GM12874 (cell line): ENCODE data around the gene SYS1.

Experiments
- CTCF ChIP-seq: IDR thresholded peaks from 2 replicates; pipeline ENCODE4 v1.5.1; 2011; ENCODE audit warnings: low read depth, mild to moderate bottlenecking, control low read depth, low read length, moderate library complexity; ENCODE audit not compliant: insufficient read depth

Gene SYS1

DNA sequence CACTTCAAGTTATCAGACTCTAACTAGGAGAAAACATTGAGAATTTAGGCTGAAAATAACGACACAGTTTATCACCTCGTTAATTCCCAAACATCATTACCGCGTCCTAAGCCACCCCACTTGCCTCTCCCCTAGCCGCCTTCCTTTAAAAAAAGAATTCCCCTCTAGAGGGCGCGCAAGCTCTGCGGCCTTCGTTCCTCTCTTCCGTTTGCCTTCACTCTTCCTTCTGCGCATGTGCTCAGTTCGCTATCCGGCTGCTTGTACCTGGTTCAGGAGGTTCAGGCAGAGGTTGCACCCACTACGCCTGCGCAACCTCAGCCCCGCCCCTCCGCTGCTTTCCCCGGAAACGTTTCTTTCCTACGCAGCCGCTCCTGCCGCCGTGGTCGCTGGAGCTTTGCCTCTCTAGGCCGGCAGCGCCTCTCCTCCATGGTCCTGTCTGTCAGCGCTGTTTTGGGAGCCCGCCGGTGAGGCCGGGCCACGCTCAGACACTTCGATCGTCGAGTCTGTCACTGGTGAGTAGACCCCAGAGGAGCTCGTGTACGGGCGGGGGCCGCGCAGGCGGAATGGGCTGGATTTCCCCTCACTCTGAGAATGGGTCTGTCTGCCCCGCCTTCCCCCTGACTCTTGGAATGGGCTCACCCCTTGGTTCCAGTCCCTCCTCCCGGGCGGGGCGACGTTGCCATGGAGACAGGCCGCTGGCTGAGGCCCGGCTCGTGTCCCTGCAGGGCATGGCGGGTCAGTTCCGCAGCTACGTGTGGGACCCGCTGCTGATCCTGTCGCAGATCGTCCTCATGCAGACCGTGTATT is at the start of gene SYS1:
TSS of gene SYS1 (plus strand) at position 353 of the 807 bp plus-strand sequence. CDS start at position 729, 376 bp downstream.
- TF ChIP-seq CTCF: peak; percentile 82

DNA sequence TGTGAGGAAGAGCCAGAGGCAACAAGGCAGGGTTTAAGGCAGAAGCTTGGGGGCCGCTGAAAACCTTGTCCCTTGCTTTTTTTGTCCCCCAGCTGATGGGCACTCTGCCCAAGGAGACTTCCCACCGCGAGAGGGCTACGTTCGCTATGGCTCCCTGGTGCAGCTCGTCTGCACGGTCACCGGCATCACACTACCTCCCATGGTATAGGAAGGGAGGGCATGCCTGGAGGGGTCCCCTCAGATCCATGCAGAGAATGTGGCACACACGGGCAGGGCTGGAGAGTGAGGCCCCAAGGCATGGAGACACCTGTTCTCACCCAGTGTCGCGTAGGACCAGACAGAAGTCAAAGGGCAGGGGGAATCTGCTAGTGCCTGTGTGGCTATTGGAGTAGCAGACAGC is 49.0 kb upstream of the SYS1 start:
- no peak for TF ChIP-seq CTCF

DNA sequence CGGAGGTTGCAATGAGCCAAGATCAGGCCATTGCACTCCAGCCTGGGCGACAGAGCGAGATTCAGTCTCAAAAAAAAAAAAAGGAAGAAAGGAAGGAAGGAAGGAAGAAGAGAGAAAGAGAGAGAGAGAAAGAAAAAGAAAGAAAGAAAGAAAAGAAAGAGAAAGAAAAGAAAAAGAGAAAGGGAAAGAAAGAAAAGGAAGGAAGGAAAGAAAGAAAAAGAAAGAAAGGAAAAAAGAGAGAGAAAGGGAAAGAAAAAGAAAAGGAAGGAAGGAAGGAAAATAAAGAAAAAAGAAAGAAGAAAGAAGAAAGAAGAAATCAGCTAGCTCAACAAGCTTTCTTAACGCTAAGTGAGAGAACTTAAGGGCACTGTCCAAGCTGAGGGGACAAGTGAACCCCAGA is 47.3 kb upstream of the SYS1 start:
- TF ChIP-seq CTCF: no peak

DNA sequence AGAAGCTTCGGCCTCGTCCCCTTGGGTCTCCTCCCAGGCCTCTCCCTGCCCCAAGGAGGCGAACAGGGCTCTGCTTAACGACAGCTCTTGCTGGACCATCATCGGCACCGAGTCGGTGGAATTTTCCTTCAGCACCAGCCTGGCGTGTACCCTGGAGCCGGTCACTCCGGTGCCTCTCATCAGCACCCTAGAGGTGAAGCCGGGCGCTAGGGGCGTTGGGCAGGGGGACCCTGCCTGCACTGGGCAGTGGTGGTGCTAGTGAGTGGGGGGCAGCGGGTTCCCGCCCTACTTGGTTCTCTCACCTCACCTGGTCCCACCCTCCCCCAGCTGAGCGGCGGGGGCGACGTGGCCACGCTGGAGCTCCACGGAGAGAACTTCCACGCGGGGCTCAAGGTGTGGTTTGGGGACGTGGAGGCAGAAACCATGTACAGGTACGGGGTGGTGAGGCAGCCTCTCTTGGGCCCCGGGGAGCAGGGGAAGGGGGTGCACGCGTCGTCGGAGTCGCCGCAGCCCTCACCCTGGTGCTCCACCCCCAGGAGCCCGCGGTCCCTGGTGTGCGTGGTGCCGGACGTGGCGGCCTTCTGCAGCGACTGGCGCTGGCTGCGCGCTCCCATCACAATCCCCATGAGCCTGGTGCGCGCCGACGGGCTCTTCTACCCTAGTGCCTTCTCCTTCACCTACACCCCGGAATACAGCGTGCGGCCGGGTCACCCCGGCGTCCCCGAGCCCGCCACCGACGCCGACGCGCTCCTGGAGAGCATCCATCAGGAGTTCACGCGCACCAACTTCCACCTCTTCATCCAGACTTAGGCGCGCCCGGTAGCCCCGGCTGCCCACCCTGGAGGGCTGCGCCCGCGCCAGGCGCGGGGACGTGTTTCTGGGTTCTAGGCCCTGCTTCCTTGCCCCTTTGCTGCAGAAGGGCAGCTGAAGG is 46.5 kb upstream of the SYS1 start:
- TF ChIP-seq CTCF: no peak

- no peak for TF ChIP-seq CTCF
Observed at GRCh38 chr20:45317826-45318225, 45.1 kb upstream of the SYS1 start.

DNA sequence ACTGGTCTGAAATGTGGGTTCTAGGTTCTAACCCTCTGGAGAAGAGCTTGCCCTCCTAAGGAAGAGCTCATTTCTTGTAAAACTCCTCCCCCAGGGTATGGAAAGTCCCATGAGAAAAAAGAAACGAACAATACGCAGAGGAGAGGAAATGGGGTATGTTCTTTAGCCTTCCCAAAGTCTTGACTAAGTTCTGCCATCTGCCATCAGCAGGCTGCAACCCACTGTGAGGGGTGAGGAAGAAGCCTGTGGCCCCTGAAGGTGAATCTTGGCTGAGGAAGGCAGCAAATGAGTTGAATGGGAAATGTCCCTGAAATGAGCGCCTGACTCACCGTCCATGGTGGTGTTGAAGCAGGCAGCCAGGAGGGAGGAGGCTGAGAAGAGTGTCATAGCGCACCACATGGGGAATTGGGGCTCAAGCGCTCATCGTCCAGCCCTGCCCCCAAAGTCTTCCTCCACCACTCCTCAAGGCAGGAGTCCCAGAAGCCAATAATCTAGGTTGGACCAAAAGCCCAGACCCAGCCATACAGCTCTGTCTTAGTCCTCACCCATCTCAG is 44.5 kb upstream of the SYS1 start:
- no peak for TF ChIP-seq CTCF

GRCh38 chr20:45318948-45319347 is 44.0 kb upstream of the SYS1 start:
- TF ChIP-seq CTCF: no peak
